Osteocyte (in vitro differentiated cells): Measurements from ENCODE around the gene IYD. TPM values are rescaled to one million over a fixed set of nuclear protein-coding genes. Genes with fewer than 3 reads are reported as not detected.

Source experiments
- DNase-seq: peaks from one replicate; pipeline ENCODE4 v3.0.0; 2021; ENCODE audit warnings: mixed read lengths; ENCODE audit not compliant: unreplicated experiment; ENCODE audit errors: extremely low spot score
- H3K27ac Mint-ChIP-seq: one replicate; pipeline ENCODE4 v1.8.0; 2021; ENCODE audit warnings: mild to moderate bottlenecking, mixed read lengths; ENCODE audit not compliant: unreplicated experiment
- H3K27me3 Mint-ChIP-seq: one replicate; pipeline ENCODE4 v1.8.0; 2021; ENCODE audit warnings: mixed read lengths; ENCODE audit not compliant: unreplicated experiment
- H3K36me3 Mint-ChIP-seq: one replicate; pipeline ENCODE4 v1.8.0; 2021; ENCODE audit warnings: mixed read lengths; ENCODE audit not compliant: unreplicated experiment
- H3K4me1 Mint-ChIP-seq: one replicate; pipeline ENCODE4 v1.8.0; 2021; ENCODE audit warnings: mixed read lengths; ENCODE audit not compliant: unreplicated experiment
- H3K4me3 Mint-ChIP-seq: one replicate; pipeline ENCODE4 v1.8.0; 2021; ENCODE audit warnings: mild to moderate bottlenecking, moderate library complexity, mixed read lengths; ENCODE audit not compliant: unreplicated experiment
- H3K9me3 Mint-ChIP-seq: one replicate; pipeline ENCODE4 v1.8.0; 2021; ENCODE audit warnings: mixed read lengths; ENCODE audit not compliant: unreplicated experiment
- total RNA-seq: library from RNA; stranded (reverse); gene quantifications from 2 replicates; pipeline ENCODE4 v1.2.1, GENCODE V29; 2021
- TF ChIP-seq, protein P1 (sequence below): fragments of 200-600 bp; sonication (generic); IDR thresholded peaks from 2 replicates; pipeline ENCODE4 v1.5.0; 2021; ENCODE audit warnings: antibody characterized with exemption, mild to moderate bottlenecking, moderate library complexity

IYD gene
- total RNA-seq, 1 donor from 2014 or later = not detected

DNA sequence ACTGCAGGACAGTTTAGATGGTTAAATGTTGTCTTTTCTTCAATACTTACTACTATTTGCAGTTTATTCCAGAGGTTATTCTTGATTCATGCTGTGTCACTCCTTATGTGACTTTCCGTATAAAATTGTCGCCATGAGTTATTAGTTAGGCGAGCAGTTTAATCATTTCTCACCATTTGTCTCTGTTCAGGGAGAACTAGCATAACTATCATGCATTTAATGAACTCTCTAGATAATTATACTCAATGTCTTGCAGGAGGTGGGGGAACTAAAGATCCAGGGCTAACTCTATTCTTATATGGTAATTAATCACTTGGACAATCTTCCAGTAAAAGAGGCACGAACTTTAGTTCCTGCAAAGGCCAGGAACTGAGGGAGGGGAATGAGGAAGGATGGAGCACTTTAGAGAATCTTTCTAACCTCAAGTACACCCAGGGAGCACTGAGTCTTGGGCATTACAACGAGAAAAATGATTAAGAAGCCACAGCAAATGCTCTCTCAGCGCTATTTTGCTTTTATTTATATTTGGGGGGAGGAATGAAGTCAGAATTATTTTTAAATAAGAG, 58.3 kb downstream of the IYD start:
- Mint-ChIP-seq H3K4me1 (no peaks in the 10 kb centered on the region), H3K27ac (no peak overlapping the region), H3K4me3 (no peak overlapping the region), H3K27me3 (no peaks in the 10 kb centered on the region), H3K9me3 (no peaks in the 10 kb centered on the region), H3K36me3 (no peaks in the 10 kb centered on the region)
- TF ChIP-seq, protein P1, sequence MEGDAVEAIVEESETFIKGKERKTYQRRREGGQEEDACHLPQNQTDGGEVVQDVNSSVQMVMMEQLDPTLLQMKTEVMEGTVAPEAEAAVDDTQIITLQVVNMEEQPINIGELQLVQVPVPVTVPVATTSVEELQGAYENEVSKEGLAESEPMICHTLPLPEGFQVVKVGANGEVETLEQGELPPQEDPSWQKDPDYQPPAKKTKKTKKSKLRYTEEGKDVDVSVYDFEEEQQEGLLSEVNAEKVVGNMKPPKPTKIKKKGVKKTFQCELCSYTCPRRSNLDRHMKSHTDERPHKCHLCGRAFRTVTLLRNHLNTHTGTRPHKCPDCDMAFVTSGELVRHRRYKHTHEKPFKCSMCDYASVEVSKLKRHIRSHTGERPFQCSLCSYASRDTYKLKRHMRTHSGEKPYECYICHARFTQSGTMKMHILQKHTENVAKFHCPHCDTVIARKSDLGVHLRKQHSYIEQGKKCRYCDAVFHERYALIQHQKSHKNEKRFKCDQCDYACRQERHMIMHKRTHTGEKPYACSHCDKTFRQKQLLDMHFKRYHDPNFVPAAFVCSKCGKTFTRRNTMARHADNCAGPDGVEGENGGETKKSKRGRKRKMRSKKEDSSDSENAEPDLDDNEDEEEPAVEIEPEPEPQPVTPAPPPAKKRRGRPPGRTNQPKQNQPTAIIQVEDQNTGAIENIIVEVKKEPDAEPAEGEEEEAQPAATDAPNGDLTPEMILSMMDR = no peak
- DNase-seq = no peak

DNA sequence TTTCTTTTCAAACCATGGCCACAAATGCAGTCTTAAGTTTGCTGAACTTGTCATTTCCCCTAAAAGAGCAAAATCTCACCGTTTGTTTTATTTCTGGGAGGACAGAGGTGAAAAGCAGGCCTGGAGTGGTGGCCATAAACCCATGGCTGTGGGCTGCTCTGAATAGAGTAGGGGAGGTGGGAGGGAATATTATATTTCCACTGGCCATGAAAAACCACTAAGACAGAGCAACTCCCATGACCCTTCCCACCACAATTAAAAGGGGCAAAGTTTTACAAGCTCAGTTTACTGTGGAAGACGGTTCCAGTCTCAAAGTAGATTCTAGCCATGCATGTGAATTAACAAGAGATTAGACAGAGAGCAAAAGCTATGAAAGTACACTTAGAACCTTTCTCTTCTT, 59.0 kb downstream of the IYD start:
- H3K27ac Mint-ChIP-seq = no peak overlapping the region

DNA sequence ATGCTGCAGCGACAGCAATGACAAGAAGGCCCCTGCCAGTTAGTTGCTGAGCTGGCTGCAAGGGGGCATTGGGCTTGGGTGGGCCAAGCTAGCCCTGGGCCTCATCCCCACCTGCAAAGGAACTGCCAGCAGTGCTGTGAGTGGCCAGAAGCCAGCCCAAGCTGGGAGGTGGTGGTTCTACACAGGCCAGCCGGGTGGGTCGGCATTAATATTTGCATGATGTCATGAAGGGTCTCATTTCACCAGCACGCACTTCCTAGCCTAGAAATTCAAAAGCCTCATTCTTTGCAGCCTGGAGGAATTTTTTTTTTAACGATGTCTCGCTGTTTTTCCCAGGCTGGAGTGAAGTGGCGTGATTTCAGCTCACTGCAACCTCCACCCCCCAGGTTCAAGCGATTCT, 62.0 kb downstream of the IYD start:
- no peak overlapping the region for H3K27ac Mint-ChIP-seq
- TF ChIP-seq, protein P1 = no peak
- H3K36me3 Mint-ChIP-seq = no peaks in the 10 kb centered on the region
- no peak overlapping the region for H3K4me3 Mint-ChIP-seq
- H3K4me1 Mint-ChIP-seq = no peaks in the 10 kb centered on the region
- H3K27me3 Mint-ChIP-seq = peaks cover 4% of the 10 kb centered on the region
- no peaks in the 10 kb centered on the region for H3K9me3 Mint-ChIP-seq
- no peak for DNase-seq

More for the DNA sequence above, 59.0 kb downstream of the IYD start:
- no peak for DNase-seq
- H3K9me3 Mint-ChIP-seq = no peaks in the 10 kb centered on the region
- H3K27me3 Mint-ChIP-seq = no peaks in the 10 kb centered on the region
- TF ChIP-seq, protein P1 = no peak
- no peaks in the 10 kb centered on the region for H3K4me1 Mint-ChIP-seq
- no peaks in the 10 kb centered on the region for H3K36me3 Mint-ChIP-seq
- no peak overlapping the region for H3K4me3 Mint-ChIP-seq

DNA sequence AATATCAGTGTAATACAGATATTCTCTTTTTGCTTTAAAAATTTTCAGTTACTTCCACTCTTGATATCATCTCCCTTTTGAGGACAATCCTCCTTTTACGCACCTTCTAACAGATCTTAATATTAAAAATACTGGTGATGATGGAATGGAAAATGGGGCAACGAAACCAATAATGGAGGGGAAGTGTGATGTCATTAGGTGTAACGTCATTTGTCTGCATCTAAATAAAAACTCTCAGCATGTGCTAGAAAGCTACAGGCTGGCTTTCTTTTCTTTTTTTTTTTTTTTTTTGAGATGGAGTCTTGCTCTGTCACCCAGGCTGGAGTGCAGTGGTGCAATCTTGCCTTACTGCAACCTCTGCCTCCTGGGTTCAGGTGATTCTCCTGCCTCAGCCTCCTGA, 66.5 kb downstream of the IYD start:
- H3K36me3 Mint-ChIP-seq = no peaks in the 10 kb centered on the region
- H3K9me3 Mint-ChIP-seq = peaks cover 12% of the 10 kb centered on the region
- TF ChIP-seq, protein P1 = no peak
- DNase-seq = no peak
- H3K27me3 Mint-ChIP-seq = peaks cover 19% of the 10 kb centered on the region
- no peak overlapping the region for H3K4me3 Mint-ChIP-seq
- H3K27ac Mint-ChIP-seq = no peak overlapping the region
- no peaks in the 10 kb centered on the region for H3K4me1 Mint-ChIP-seq

DNA sequence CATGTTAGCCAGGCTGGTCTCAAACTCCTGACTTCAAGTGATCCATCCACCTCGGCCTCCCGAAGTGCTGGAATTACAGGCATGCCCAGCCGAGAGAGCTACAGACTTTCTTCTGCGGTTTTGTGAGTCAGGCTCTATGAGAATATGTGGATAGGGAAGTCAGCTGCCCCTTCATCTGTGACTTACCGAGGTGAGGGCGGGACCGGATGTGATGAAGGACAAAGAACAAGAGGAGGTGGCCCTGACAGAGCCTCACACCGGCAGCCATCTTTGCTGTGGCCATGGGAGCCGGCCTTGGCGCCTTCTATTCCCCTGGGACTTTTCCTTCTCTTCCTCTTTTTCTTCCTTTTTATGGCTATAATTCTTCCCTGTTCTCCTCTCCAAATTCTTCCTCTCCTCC, 67.0 kb downstream of the IYD start:
- TF ChIP-seq, protein P1 = no peak
- Mint-ChIP-seq H3K27ac (no peak overlapping the region), H3K4me3 (no peak overlapping the region), H3K4me1 (no peaks in the 10 kb centered on the region), H3K27me3 (peaks cover 19% of the 10 kb centered on the region), H3K36me3 (no peaks in the 10 kb centered on the region), H3K9me3 (peaks cover 12% of the 10 kb centered on the region)
- DNase-seq = no peak
